DMS79 treated with DMSO at 0.1 percent for 48 hours (cell line): ENCODE measurements around the gene GRID2.

Experiments
- DNase-seq: peaks from one replicate; lab custom pipeline; 2025; lab: John Stamatoyannopoulos, UW

GRID2 gene

GRCh38 chr4:92962831-92963230 lies 659.1 kb downstream of the GRID2 start:
- no peak for DNase-seq

DNA sequence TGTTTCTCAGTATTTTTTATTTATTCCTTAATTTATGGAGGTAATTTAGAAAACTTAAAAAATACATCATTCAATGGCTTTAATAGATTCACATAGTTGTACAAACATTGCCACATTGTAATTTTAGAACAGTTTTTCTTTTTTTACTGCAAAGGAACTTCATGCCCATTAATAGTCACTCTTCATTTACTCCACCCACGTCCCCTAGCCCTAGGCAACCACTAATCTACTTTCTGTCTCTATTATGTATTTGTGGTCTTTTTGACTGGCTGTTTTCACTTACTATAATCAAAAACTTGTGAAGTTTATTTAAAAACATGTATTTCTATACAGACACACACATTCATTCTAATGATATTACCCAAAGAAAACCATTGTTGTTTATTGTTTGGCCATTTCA lies 664.8 kb downstream of the GRID2 start:
- DNase-seq: no peak

DNA sequence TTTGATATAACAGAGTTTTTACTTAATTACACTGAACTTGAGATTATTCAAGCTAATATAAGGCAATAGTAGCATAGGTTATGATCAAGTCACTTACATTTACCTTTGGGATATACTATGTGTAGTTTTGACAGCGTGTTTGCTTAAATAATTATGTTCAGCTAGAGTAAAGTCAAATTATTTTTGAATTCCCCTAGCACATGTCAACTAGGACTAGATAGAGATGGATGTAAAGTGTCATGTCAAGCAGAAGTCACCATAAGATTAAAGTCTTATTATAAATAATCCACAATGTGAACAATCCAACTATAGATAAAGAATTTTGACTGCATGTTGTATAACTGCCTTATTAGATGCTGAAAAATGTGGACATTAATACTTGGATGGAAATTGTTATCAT lies 665.2 kb downstream of the GRID2 start:
- DNase-seq: no peak

DNA sequence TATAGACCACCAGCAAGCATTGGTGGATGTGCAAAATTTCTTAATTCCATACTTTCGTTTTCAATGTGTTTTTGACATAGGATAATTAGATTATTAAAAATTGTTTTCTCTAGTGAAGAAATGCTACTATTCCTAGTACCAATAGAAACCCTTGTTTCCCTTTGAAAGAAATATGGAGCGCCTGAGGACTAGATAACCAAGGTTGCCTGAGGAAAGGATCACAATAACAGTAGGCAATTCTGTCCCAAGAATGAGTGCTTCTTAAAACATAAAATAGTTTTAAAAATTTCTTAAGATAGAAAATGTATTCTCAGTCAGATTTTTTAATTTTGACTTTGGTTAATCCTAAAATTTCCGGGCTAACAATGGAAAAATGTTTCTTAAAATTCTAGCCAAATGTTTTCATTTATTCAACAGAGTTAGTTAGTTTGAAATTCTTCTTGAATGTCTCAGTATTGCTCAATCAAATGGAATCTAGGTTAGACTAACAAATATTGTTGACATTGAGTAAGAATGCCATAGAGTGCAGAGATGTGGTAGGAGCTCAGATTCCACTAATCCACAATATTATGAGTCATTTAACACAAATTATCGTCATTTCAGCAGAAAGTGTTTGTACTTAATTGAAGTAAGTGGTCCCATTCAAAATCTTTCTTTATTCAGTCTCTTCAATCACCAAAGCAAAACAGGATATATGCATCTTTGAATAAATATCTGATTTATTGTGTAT lies 666.0 kb downstream of the GRID2 start:
- no peak for DNase-seq

DNA sequence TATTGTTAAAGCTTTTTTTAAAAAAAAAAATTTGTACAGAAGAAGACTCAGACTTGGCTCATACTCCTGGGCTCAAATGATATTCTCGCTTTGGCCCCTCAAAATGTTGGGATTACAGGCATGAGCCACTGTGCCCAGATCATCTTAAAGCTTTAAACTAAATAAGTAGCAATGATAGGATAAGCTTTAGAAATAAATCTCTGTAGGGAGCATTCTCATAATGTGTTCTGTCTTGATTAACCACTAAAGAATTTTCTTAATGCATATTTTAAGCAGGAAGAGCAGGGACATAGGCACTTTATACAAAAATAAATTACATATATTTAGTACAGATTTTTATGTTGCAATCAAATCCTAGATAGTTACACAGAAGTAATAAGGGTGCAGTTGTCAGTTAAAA lies 667.2 kb downstream of the GRID2 start:
- DNase-seq: no peak

DNA sequence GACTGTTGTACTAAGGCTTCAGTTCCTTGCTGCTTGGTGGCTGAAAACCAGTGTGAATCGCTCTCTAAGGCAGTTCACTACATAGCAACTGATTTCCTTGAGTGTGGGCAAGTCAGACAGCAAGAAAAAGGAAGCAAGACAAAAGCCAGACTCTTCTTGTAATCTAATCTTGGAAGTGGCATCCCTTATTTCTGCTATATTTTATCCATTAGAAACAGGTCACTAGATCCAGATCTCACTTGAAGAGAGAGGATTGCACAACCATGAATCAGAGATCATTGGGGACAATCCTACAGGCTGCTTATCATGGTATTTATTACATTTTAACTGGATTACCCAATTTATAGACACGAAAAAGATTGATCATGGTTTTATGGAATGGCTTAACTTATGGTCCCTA lies 684.5 kb downstream of the GRID2 start:
- DNase-seq: no peak

- DNase-seq: no peak
These were observed 689.0 kb downstream of the GRID2 start for GRCh38 chr4:92992758-92993157.

- DNase-seq: no peak
These were observed 691.0 kb downstream of the GRID2 start for GRCh38 chr4:92994727-92995126.

GRCh38 chr4:92996533-92996932 lies 692.8 kb downstream of the GRID2 start:
- DNase-seq: no peak

- no peak for DNase-seq
These were observed 697.1 kb downstream of the GRID2 start for GRCh38 chr4:93000910-93001309.

- DNase-seq: no peak
These were observed 698.5 kb downstream of the GRID2 start for GRCh38 chr4:93002240-93002639.

GRCh38 chr4:93016350-93016749 lies 712.6 kb downstream of the GRID2 start:
- no peak for DNase-seq

DNA sequence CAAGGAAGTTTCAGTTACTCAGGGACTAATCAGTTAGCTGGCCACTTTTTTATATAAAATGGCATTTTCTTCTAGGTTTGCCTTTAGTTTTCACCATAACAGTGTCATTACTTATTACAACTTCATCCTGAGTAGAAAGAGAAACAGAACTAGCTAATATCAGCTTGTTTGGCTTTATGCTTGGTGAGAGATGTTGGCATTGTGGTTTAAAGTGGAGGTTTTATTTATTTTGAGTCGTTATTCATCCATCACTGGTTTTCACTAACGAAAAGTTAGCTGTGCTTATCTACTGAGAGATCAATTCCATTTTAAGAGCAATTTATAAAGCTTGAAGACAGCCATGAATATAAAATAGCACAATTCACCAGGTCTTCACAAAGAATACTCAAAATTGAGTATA lies 714.5 kb downstream of the GRID2 start:
- DNase-seq: no peak

DNA sequence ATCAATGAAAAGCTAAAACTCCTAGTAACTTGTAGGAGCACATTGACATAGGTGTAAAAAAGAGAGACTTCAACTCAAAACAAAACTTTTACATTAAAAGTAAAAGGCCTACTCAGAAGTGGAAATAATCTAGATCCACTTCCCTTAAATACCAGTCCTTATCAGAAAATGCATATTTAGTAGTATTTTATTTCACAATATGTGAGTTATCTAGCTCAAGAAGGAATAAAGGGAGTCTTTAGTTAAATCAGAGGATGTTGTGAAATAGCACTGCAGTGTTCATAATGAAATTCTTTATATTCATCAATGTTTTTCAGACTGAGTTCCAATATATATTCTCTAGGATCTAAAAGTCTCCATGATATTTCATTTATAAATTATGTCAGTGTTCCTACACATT lies 715.0 kb downstream of the GRID2 start:
- no peak for DNase-seq

GRCh38 chr4:93029769-93030168 lies 726.0 kb downstream of the GRID2 start:
- DNase-seq: no peak

DNA sequence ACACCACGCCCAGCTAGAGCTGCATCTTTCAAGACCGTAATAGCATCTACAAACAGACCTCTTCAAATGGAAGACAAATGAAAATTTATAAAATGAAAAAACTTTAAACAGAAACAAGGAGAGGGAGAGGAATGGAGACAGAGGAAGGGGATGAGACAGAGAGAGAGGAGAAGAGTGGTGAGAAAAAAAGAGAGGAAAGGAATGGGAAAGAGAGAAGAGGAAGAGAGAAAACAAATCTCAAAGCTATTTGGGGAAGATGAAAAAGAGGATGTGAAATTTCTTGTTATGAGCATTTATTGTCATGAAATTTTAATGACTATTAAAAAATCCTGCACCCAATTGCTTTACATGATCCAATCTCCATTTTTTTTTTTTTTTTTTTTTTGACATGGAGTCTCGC lies 726.9 kb downstream of the GRID2 start:
- no peak for DNase-seq

GRCh38 chr4:93031431-93032098 lies 727.8 kb downstream of the GRID2 start:
- no peak for DNase-seq

- no peak for DNase-seq
These were observed 739.0 kb downstream of the GRID2 start for GRCh38 chr4:93042746-93043145.

- no peak for DNase-seq
These were observed 749.4 kb downstream of the GRID2 start for GRCh38 chr4:93053140-93053539.

GRCh38 chr4:93061826-93062225 lies 758.1 kb downstream of the GRID2 start:
- no peak for DNase-seq

DNA sequence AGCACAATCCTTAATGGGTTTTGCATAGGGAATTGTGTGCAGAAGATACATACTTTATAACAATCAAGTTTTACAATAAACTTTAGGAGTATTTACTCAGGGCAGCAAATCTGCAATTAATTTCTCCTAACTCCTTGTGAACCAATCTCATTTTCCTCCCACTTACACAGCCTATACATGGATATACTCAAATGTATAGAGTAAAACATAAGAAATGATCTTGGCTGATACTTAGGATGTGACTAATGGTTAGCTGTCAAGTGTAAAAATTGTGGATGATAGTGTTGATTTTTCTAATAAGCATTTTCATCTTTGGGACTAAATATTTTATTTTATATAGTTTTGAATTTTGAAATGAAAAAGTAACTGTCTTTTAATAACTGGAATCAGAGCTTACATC lies 759.6 kb downstream of the GRID2 start:
- DNase-seq: no peak

GRCh38 chr4:93065790-93066189 lies 762.0 kb downstream of the GRID2 start:
- no peak for DNase-seq

DNA sequence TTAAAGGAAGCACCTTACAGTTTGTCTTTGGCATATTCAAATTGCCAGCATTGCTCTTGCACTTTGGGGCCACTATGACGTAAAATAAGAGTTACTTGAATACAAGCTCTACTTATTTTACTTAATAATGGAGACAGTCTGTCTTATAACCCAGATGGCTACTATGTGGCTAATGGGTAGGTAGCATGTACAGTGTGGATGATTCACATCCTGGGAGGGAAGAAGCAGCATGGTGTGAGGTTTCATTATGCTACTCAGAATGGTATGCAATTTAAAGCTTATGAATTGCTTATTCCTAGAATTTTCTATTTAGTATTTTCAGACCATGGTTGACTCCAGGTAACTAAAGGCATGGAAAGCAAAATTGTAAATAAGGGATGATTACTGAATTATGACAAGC lies 763.0 kb downstream of the GRID2 start:
- no peak for DNase-seq

DNA sequence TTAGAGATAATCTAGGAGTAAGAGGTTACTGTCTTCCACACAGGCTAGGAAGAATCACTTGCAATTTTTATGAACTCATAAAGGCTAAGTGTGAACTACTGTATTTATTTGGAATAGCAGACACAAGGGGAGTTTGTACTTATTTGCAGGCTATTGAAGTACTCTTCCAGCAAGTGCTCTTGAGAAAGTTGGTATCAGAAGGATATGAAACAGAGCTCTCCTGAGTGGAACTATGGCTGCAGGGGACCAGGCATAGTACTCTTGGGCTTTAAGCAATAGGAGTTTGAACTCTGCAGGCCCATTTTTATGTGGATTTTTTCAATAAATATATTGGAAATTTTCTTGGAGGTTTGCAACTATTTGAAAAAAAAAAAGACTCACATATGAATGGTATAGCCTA lies 768.5 kb downstream of the GRID2 start:
- no peak for DNase-seq
